WTC11 (cell line): ENCODE data around the gene CHRM4.

ENCODE experiments used
- FOXJ3 ChIP-seq: sonication (generic); formaldehyde crosslinking; IDR thresholded peaks from 2 replicates; pipeline ENCODE4 v1.9.0; 2021; ENCODE audit warnings: missing genetic modification reagents, mild to moderate bottlenecking, borderline replicate concordance
- FOXK1 ChIP-seq: sonication (generic); formaldehyde crosslinking; IDR thresholded peaks from 2 replicates; pipeline ENCODE4 v1.8.0; 2022; ENCODE audit warnings: mild to moderate bottlenecking, moderate library complexity, missing genetic modification reagents
- FOXP1 ChIP-seq: sonication (generic); formaldehyde crosslinking; IDR thresholded peaks from 2 replicates; pipeline ENCODE4 v1.8.0; 2022; ENCODE audit warnings: missing genetic modification reagents, mild to moderate bottlenecking, moderate library complexity, borderline replicate concordance
- IRF2 ChIP-seq: sonication (generic); formaldehyde crosslinking; IDR thresholded peaks from 2 replicates; pipeline ENCODE4 v1.8.0; 2022; ENCODE audit warnings: low read depth, missing genetic modification reagents, borderline replicate concordance
- MXD4 ChIP-seq: fragments of 250-450 bp; sonication (Bioruptor Pico); IDR thresholded peaks from 2 replicates; pipeline ENCODE4 v1.8.0; 2021; ENCODE audit warnings: mild to moderate bottlenecking, moderate library complexity, borderline replicate concordance
- NR1H2 ChIP-seq: sonication (generic); formaldehyde crosslinking; IDR thresholded peaks from 2 replicates; pipeline ENCODE4 v1.9.0; 2021; ENCODE audit warnings: mild to moderate bottlenecking, moderate library complexity, missing genetic modification reagents
- ZNF317 ChIP-seq: sonication (generic); formaldehyde crosslinking; IDR thresholded peaks from 2 replicates; pipeline ENCODE4 v1.8.1; 2023; ENCODE audit warnings: low read depth, mild to moderate bottlenecking, moderate library complexity, missing genetic modification reagents, borderline replicate concordance
- TF ChIP-seq, protein P1 (sequence below): sonication (generic); formaldehyde crosslinking; IDR thresholded peaks from 2 replicates; pipeline ENCODE4 v1.8.1; 2023; ENCODE audit warnings: mild to moderate bottlenecking, missing genetic modification reagents, moderate library complexity
- TF ChIP-seq, protein P2 (sequence below): sonication (generic); formaldehyde crosslinking; IDR thresholded peaks from 2 replicates; pipeline ENCODE4 v1.8.1; 2023; ENCODE audit warnings: mild to moderate bottlenecking, missing genetic modification reagents, moderate library complexity
- TF ChIP-seq, protein P3 (sequence below): fragments of 200-600 bp; IDR thresholded peaks from 2 replicates; pipeline ENCODE4 v1.8.0; 2022; ENCODE audit warnings: antibody characterized with exemption
- TF ChIP-seq, protein P4 (sequence below): sonication (generic); formaldehyde crosslinking; conservative IDR thresholded peaks from 2 replicates; pipeline ENCODE4 v1.8.1; 2022; ENCODE audit warnings: mild to moderate bottlenecking, missing genetic modification reagents
- TF ChIP-seq, protein P5 (sequence below): sonication (generic); formaldehyde crosslinking; conservative IDR thresholded peaks from 2 replicates; pipeline ENCODE4 v1.8.1; 2023; ENCODE audit warnings: mild to moderate bottlenecking, low read depth, missing genetic modification reagents, moderate library complexity
- TF ChIP-seq, protein P6 (sequence below): sonication (generic); formaldehyde crosslinking; IDR thresholded peaks from 2 replicates; pipeline ENCODE4 v1.8.0; 2022; ENCODE audit warnings: missing genetic modification reagents
- TF ChIP-seq, protein P7 (sequence below): fragments of 250-450 bp; sonication (Bioruptor Pico); IDR thresholded peaks from 2 replicates; pipeline ENCODE4 v2.1.2; 2022; ENCODE audit warnings: mild to moderate bottlenecking, moderate library complexity

DNA sequence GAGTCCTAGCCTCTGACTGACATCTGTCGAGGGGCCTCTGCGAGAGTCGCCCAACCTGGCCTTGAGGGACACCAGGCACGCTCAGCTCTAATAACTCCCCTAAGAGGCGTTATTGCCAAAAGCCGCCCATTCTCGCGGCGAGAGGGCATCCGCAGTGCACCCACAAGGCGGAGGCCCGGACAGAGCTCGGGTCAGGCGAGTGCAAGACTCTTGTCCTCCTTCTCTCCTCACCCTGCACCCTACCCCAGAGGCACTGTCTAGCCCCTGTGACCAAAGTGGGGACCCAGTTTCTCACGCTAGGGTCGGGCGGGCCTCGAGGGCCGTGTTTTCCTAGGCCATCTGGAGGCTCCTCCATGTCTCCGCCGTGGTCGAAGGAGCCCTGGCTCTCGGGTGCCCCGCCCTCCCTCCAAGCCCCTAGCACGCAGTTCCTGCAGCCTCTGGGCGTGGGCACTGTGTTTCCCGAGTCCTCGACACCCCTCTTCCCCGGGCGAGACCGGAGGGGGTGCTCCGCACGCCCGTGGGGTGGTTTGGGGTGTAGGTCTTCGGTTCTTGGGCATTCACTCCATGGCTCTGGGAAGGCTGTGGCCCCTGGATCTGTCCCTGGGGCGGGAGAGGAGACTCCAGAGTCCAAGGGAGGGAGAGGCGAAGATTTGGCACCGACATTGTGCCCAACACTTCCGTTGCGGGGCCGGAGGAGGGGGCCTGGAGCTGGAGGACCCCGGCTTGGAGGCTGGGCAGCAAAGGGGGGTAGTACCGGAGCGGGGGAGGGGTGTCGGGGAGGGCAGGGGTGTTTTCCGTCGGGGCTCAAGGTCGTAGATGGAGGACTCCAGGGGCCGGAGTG is 1.0 kb downstream of the CHRM4 start:
- TF ChIP-seq FOXJ3 (CRISPR knock-in tag) (no peak), FOXP1 (CRISPR knock-in tag) (no peak), ZNF317 (CRISPR knock-in tag) (no peak), FOXK1 (no peak), MXD4 (CRISPR knock-in tag) (no peak), IRF2 (CRISPR knock-in tag) (no peak), NR1H2 (CRISPR knock-in tag) (no peak)
- TF ChIP-seq, protein P1, sequence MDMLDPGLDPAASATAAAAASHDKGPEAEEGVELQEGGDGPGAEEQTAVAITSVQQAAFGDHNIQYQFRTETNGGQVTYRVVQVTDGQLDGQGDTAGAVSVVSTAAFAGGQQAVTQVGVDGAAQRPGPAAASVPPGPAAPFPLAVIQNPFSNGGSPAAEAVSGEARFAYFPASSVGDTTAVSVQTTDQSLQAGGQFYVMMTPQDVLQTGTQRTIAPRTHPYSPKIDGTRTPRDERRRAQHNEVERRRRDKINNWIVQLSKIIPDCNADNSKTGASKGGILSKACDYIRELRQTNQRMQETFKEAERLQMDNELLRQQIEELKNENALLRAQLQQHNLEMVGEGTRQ, result no peak
- TF ChIP-seq, protein P2, sequence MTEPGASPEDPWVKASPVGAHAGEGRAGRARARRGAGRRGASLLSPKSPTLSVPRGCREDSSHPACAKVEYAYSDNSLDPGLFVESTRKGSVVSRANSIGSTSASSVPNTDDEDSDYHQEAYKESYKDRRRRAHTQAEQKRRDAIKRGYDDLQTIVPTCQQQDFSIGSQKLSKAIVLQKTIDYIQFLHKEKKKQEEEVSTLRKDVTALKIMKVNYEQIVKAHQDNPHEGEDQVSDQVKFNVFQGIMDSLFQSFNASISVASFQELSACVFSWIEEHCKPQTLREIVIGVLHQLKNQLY (CRISPR knock-in tag), result no peak
- TF ChIP-seq, protein P3, sequence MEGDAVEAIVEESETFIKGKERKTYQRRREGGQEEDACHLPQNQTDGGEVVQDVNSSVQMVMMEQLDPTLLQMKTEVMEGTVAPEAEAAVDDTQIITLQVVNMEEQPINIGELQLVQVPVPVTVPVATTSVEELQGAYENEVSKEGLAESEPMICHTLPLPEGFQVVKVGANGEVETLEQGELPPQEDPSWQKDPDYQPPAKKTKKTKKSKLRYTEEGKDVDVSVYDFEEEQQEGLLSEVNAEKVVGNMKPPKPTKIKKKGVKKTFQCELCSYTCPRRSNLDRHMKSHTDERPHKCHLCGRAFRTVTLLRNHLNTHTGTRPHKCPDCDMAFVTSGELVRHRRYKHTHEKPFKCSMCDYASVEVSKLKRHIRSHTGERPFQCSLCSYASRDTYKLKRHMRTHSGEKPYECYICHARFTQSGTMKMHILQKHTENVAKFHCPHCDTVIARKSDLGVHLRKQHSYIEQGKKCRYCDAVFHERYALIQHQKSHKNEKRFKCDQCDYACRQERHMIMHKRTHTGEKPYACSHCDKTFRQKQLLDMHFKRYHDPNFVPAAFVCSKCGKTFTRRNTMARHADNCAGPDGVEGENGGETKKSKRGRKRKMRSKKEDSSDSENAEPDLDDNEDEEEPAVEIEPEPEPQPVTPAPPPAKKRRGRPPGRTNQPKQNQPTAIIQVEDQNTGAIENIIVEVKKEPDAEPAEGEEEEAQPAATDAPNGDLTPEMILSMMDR, result no peak
- TF ChIP-seq, protein P4, sequence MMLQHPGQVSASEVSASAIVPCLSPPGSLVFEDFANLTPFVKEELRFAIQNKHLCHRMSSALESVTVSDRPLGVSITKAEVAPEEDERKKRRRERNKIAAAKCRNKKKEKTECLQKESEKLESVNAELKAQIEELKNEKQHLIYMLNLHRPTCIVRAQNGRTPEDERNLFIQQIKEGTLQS, result no peak
- TF ChIP-seq, protein P5, sequence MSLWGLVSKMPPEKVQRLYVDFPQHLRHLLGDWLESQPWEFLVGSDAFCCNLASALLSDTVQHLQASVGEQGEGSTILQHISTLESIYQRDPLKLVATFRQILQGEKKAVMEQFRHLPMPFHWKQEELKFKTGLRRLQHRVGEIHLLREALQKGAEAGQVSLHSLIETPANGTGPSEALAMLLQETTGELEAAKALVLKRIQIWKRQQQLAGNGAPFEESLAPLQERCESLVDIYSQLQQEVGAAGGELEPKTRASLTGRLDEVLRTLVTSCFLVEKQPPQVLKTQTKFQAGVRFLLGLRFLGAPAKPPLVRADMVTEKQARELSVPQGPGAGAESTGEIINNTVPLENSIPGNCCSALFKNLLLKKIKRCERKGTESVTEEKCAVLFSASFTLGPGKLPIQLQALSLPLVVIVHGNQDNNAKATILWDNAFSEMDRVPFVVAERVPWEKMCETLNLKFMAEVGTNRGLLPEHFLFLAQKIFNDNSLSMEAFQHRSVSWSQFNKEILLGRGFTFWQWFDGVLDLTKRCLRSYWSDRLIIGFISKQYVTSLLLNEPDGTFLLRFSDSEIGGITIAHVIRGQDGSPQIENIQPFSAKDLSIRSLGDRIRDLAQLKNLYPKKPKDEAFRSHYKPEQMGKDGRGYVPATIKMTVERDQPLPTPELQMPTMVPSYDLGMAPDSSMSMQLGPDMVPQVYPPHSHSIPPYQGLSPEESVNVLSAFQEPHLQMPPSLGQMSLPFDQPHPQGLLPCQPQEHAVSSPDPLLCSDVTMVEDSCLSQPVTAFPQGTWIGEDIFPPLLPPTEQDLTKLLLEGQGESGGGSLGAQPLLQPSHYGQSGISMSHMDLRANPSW, result no peak
- TF ChIP-seq, protein P6, sequence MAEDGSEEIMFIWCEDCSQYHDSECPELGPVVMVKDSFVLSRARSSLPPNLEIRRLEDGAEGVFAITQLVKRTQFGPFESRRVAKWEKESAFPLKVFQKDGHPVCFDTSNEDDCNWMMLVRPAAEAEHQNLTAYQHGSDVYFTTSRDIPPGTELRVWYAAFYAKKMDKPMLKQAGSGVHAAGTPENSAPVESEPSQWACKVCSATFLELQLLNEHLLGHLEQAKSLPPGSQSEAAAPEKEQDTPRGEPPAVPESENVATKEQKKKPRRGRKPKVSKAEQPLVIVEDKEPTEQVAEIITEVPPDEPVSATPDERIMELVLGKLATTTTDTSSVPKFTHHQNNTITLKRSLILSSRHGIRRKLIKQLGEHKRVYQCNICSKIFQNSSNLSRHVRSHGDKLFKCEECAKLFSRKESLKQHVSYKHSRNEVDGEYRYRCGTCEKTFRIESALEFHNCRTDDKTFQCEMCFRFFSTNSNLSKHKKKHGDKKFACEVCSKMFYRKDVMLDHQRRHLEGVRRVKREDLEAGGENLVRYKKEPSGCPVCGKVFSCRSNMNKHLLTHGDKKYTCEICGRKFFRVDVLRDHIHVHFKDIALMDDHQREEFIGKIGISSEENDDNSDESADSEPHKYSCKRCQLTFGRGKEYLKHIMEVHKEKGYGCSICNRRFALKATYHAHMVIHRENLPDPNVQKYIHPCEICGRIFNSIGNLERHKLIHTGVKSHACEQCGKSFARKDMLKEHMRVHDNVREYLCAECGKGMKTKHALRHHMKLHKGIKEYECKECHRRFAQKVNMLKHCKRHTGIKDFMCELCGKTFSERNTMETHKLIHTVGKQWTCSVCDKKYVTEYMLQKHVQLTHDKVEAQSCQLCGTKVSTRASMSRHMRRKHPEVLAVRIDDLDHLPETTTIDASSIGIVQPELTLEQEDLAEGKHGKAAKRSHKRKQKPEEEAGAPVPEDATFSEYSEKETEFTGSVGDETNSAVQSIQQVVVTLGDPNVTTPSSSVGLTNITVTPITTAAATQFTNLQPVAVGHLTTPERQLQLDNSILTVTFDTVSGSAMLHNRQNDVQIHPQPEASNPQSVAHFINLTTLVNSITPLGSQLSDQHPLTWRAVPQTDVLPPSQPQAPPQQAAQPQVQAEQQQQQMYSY, result no peak
- TF ChIP-seq, protein P7, sequence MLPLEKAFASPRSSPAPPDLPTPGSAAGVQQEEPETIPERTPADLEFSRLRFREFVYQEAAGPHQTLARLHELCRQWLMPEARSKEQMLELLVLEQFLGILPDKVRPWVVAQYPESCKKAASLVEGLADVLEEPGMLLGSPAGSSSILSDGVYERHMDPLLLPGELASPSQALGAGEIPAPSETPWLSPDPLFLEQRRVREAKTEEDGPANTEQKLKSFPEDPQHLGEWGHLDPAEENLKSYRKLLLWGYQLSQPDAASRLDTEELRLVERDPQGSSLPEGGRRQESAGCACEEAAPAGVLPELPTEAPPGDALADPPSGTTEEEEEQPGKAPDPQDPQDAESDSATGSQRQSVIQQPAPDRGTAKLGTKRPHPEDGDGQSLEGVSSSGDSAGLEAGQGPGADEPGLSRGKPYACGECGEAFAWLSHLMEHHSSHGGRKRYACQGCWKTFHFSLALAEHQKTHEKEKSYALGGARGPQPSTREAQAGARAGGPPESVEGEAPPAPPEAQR, result no peak
